Panc1 (cell line): ENCODE results near the gene PLXNC1. TPM values are rescaled to one million over a fixed set of nuclear protein-coding genes. Genes with fewer than 3 reads are reported as not detected.

Experiments used
- ATAC-seq: fragments of 200-7000 bp; cut with Tn5 transposase; 2 replicates; pipeline ENCODE4 v1.9.1; 2020; ENCODE audit warnings: mild to moderate bottlenecking, moderate library complexity
- BruUV-seq: library from RNA; stranded (reverse); fragments of 400-500 nt; replicated peaks from 2 replicates; lab custom pipeline; 2021; lab: Mats Ljungman, UMichigan
- CTCF ChIA-PET: fragments of 300-600 bp; sonication (Branson Sonifier 250); formaldehyde crosslinking; loops from one replicate; lab custom pipeline; 2022; ENCODE audit warnings: antibody characterized with exemption; lab: Charles Lee
- POLR2A ChIA-PET: fragments of 300-600 bp; sonication (Branson Sonifier 250); formaldehyde crosslinking; loops from one replicate; lab custom pipeline; 2022; ENCODE audit warnings: antibody characterized with exemption; lab: Charles Lee
- DNase-seq: peaks from one replicate; pipeline ENCODE4 v3.0.0-alpha.2; 2010; ENCODE audit warnings: low read depth, low spot score
- H3K27ac ChIP-seq: 2 replicates; pipeline ENCODE4 v1.5.1; 2011; ENCODE audit warnings: mild to moderate bottlenecking, low read length, inconsistent platforms
- H3K27me3 ChIP-seq: fragments of 200-500 bp; sonication (Bioruptor generic); 2 replicates; pipeline ENCODE4 v1.6.0; 2014; ENCODE audit warnings: low read length, inconsistent platforms; ENCODE audit not compliant: control insufficient read depth, insufficient read depth
- H3K36me3 ChIP-seq: fragments of 200-500 bp; sonication (Bioruptor generic); 2 replicates; pipeline ENCODE4 v1.5.1; 2014; ENCODE audit warnings: inconsistent platforms, mild to moderate bottlenecking, low read length, moderate library complexity; ENCODE audit not compliant: control insufficient read depth, insufficient read depth
- H3K4me1 ChIP-seq: 2 replicates; pipeline ENCODE4 v1.5.1; 2011; ENCODE audit warnings: inconsistent platforms, mild to moderate bottlenecking, low read length, moderate library complexity; ENCODE audit not compliant: control insufficient read depth, insufficient read depth
- H3K4me3 ChIP-seq, 2 experiments: 2 replicates each; pipeline ENCODE4 v1.5.1; 2011 to 2012; ENCODE audit warnings: low read depth in 2 of 2, low read length in 2 of 2, mild to moderate bottlenecking in 2 of 2, inconsistent platforms in 1 of 2, moderate library complexity in 1 of 2
- H3K9me3 ChIP-seq: fragments of 200-500 bp; sonication (Bioruptor generic); 2 replicates; pipeline ENCODE4 v1.5.1; 2014; ENCODE audit warnings: low read depth, mild to moderate bottlenecking, inconsistent platforms, low read length, moderate library complexity; ENCODE audit not compliant: control insufficient read depth, insufficient read depth
- CTCF ChIP-seq: fragments of 450-650 bp; IDR thresholded peaks from 2 replicates; pipeline ENCODE4 v1.5.1; 2017; ENCODE audit warnings: mild to moderate bottlenecking
- POLR2AphosphoS5 ChIP-seq: IDR thresholded peaks from 2 replicates; pipeline ENCODE4 v1.6.1; 2012; ENCODE audit warnings: mild to moderate bottlenecking, low read depth, low read length, moderate library complexity
- SIN3A ChIP-seq: IDR thresholded peaks from 2 replicates; pipeline ENCODE4 v1.6.1; 2012; ENCODE audit warnings: low read depth, mild to moderate bottlenecking, low read length, moderate library complexity, borderline replicate concordance; ENCODE audit not compliant: insufficient read depth
- TCF7L2 ChIP-seq: IDR thresholded peaks from 2 replicates; pipeline ENCODE4 v1.6.1; 2011; ENCODE audit warnings: mild to moderate bottlenecking, low read depth, low read length, inconsistent platforms
- in situ Hi-C: cut with HindIII; loops from 2 replicates; pipeline ENCODE4 v1.10.0; 2016; ENCODE audit warnings: low sequenced_read_pairs, low pct_unique_long_range_greater_than_20kb
- intact Hi-C: fragments of 100-400 bp; cut with micrococcal nuclease; formaldehyde crosslinking; loops from one replicate; pipeline ENCODE4 v1.10.0; 2022; ENCODE audit not compliant: unreplicated experiment
- total RNA-seq: library from RNA; stranded (reverse); gene quantifications from one replicate; pipeline ENCODE4 v1.2.1, GENCODE V29; 2021; ENCODE audit not compliant: unreplicated experiment
- TF ChIP-seq, protein P1 (sequence below), 2 experiments: IDR thresholded peaks; 2 replicates each; pipeline ENCODE4 v1.6.1; 2011 to 2012; ENCODE audit warnings: low read depth in 2 of 2, control low read depth in 1 of 2, low read length in 1 of 2, mild to moderate bottlenecking in 1 of 2, moderate library complexity in 1 of 2; ENCODE audit not compliant: insufficient read depth in 1 of 2

The PLXNC1 gene
- total RNA-seq, 1 experiment from 2014 or later = 0.57 TPM

- in situ Hi-C loops = no loop called here
- DNase-seq (no peak), ATAC-seq (no peak)
- Histone ChIP-seq H3K36me3 (no peaks in the 10 kb centered on the region), H3K9me3 (no peaks in the 10 kb centered on the region), H3K27me3 (peaks cover 2% of the 10 kb centered on the region), H3K4me3 (no peak overlapping the region), H3K4me1 (no peaks in the 10 kb centered on the region), H3K27ac (no peak overlapping the region)
- TF ChIP-seq TCF7L2 (no peak), CTCF (no peak), POLR2AphosphoS5 (no peak), SIN3A (no peak)
- TF ChIP-seq, protein P1, sequence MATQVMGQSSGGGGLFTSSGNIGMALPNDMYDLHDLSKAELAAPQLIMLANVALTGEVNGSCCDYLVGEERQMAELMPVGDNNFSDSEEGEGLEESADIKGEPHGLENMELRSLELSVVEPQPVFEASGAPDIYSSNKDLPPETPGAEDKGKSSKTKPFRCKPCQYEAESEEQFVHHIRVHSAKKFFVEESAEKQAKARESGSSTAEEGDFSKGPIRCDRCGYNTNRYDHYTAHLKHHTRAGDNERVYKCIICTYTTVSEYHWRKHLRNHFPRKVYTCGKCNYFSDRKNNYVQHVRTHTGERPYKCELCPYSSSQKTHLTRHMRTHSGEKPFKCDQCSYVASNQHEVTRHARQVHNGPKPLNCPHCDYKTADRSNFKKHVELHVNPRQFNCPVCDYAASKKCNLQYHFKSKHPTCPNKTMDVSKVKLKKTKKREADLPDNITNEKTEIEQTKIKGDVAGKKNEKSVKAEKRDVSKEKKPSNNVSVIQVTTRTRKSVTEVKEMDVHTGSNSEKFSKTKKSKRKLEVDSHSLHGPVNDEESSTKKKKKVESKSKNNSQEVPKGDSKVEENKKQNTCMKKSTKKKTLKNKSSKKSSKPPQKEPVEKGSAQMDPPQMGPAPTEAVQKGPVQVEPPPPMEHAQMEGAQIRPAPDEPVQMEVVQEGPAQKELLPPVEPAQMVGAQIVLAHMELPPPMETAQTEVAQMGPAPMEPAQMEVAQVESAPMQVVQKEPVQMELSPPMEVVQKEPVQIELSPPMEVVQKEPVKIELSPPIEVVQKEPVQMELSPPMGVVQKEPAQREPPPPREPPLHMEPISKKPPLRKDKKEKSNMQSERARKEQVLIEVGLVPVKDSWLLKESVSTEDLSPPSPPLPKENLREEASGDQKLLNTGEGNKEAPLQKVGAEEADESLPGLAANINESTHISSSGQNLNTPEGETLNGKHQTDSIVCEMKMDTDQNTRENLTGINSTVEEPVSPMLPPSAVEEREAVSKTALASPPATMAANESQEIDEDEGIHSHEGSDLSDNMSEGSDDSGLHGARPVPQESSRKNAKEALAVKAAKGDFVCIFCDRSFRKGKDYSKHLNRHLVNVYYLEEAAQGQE (IDR thresholded peaks at IDR 0.05; ENCODE audit: insufficient read depth in 1 of 2, low read depth in 2 of 2, low read length in 1 of 2) = no peak
- intact Hi-C loops = no loop called here
- ChIA-PET POLR2A (no interaction called here), CTCF (no interaction called here)
- BruUV-seq = no TSS peak
Measured at GRCh38 chr12:94205822-94206221, 57.4 kb downstream of the PLXNC1 start.

DNA sequence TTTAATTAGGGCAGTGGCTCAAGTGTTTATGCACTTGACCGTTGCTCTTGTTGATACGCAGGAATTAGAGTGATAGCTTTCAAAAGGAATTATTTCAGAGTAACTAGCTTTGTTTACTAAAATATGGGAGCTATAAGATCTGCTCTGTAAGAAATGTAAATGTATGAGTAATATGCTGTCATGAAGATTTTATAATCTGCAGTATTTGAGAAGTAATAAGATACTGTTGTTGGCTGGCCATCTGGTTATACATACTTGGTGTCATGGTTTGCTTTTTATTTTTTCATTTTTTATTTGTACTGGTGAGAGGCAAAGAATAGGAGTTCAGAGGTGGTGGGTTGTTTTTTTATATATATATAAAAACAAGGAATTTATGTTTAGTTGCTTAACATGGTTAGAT is 58.5 kb downstream of the PLXNC1 start:
- ChIA-PET POLR2A (no interaction called here), CTCF (no interaction called here)
- no peak for ATAC-seq
- no peaks in the 10 kb centered on the region for H3K9me3 ChIP-seq
- no peak for DNase-seq
- no TSS peak for BruUV-seq
- TF ChIP-seq POLR2AphosphoS5 (no peak), SIN3A (no peak), TCF7L2 (no peak), CTCF (no peak)
- TF ChIP-seq, protein P1 (IDR thresholded peaks at IDR 0.05; ENCODE audit: insufficient read depth in 1 of 2, low read depth in 2 of 2, low read length in 1 of 2) = no peak
- H3K4me3 ChIP-seq = no peak overlapping the region
- H3K36me3 ChIP-seq = no peaks in the 10 kb centered on the region
- H3K27me3 ChIP-seq = peaks cover 2% of the 10 kb centered on the region
- no peak overlapping the region for H3K27ac ChIP-seq
- no peaks in the 10 kb centered on the region for H3K4me1 ChIP-seq
- in situ Hi-C loops = no loop called here
- intact Hi-C loops = no loop called here
